H9 (cell line): ENCODE results near the gene ANKRD22. TPM values are rescaled to one million over a fixed set of nuclear protein-coding genes. Genes with fewer than 3 reads are reported as not detected.

ENCODE experiments used
- DNase-seq: peaks from one replicate; pipeline ENCODE4 v3.0.0-alpha.2; 2017
- H2AFZ ChIP-seq: one replicate; pipeline ENCODE4 v1.6.1; 2013; ENCODE audit warnings: mild to moderate bottlenecking, low read length, control low read depth, moderate library complexity
- H2AK5ac ChIP-seq: 2 replicates; pipeline ENCODE4 v1.6.1; 2013; ENCODE audit warnings: low read length, control low read depth, mixed read lengths; ENCODE audit not compliant: insufficient read length
- H2BK120ac ChIP-seq: one replicate; pipeline ENCODE4 v1.6.1; 2013; ENCODE audit warnings: low read depth, mild to moderate bottlenecking, low read length, control low read depth, inconsistent platforms; ENCODE audit not compliant: poor library complexity, severe bottlenecking
- H2BK12ac ChIP-seq: 2 replicates; pipeline ENCODE4 v1.6.1; 2013; ENCODE audit warnings: low read length, control low read depth, mixed read lengths, low read depth; ENCODE audit not compliant: insufficient read length
- H2BK15ac ChIP-seq: 2 replicates; pipeline ENCODE4 v1.6.1; 2013; ENCODE audit warnings: low read depth, low read length, control low read depth
- H2BK20ac ChIP-seq: one replicate; pipeline ENCODE4 v1.6.1; 2013; ENCODE audit warnings: low read depth, mild to moderate bottlenecking, low read length, control low read depth, inconsistent platforms; ENCODE audit not compliant: poor library complexity, severe bottlenecking
- H2BK5ac ChIP-seq: 2 replicates; pipeline ENCODE4 v1.6.1; 2013; ENCODE audit warnings: low read length, control low read depth, mixed read lengths; ENCODE audit not compliant: insufficient read length
- H3K14ac ChIP-seq: 2 replicates; pipeline ENCODE4 v1.6.1; 2013; ENCODE audit warnings: low read length, control low read depth; ENCODE audit not compliant: insufficient read depth
- H3K18ac ChIP-seq: 2 replicates; pipeline ENCODE4 v1.6.1; 2013; ENCODE audit warnings: low read depth, mild to moderate bottlenecking, mixed read lengths, low read length, control low read depth; ENCODE audit not compliant: insufficient read length
- H3K23ac ChIP-seq: 2 replicates; pipeline ENCODE4 v1.6.1; 2013; ENCODE audit warnings: low read length, control low read depth, mixed read lengths, low read depth; ENCODE audit not compliant: insufficient read length
- H3K23me2 ChIP-seq: 2 replicates; pipeline ENCODE4 v1.6.1; 2013; ENCODE audit warnings: low read depth, mild to moderate bottlenecking, mixed read lengths, low read length, control low read depth; ENCODE audit not compliant: insufficient read length, poor library complexity, severe bottlenecking
- H3K27ac ChIP-seq: 2 replicates; pipeline ENCODE4 v1.5.1; 2013; ENCODE audit warnings: low read length, control low read depth, mixed read lengths, low read depth; ENCODE audit not compliant: insufficient read length
- H3K27me3 ChIP-seq: 2 replicates; pipeline ENCODE4 v1.6.1; 2013; ENCODE audit warnings: low read length, control low read depth, inconsistent platforms; ENCODE audit not compliant: insufficient read depth
- H3K4ac ChIP-seq: 2 replicates; pipeline ENCODE4 v1.6.1; 2013; ENCODE audit warnings: low read depth, mild to moderate bottlenecking, control low read depth, inconsistent platforms, low read length, moderate library complexity
- H3K4me1 ChIP-seq: 2 replicates; pipeline ENCODE4 v1.6.1; 2013; ENCODE audit warnings: low read length, control low read depth, inconsistent platforms; ENCODE audit not compliant: insufficient read depth
- H3K4me2 ChIP-seq: 2 replicates; pipeline ENCODE4 v1.6.1; 2013; ENCODE audit warnings: low read length, control low read depth, mixed read lengths; ENCODE audit not compliant: insufficient read length, insufficient read depth
- H3K56ac ChIP-seq: 2 replicates; pipeline ENCODE4 v1.6.1; 2013; ENCODE audit warnings: low read depth, mild to moderate bottlenecking, mixed read lengths, low read length, control low read depth; ENCODE audit not compliant: insufficient read length
- H3K79me1 ChIP-seq: 2 replicates; pipeline ENCODE4 v1.6.1; 2013; ENCODE audit warnings: low read depth, mild to moderate bottlenecking, moderate library complexity, low read length, control low read depth, inconsistent platforms; ENCODE audit not compliant: insufficient read depth, poor library complexity, severe bottlenecking
- H3K79me2 ChIP-seq: 2 replicates; pipeline ENCODE4 v1.6.1; 2013; ENCODE audit warnings: low read length, control low read depth, inconsistent platforms; ENCODE audit not compliant: insufficient read depth
- H3K9ac ChIP-seq: 2 replicates; pipeline ENCODE4 v1.6.1; 2013; ENCODE audit warnings: low read length, control low read depth, mixed read lengths; ENCODE audit not compliant: insufficient read length; ENCODE audit errors: extremely low read depth
- H3K9me3 ChIP-seq: one replicate; pipeline ENCODE4 v1.6.1; 2013; ENCODE audit warnings: low read depth, low read length, inconsistent platforms; ENCODE audit not compliant: control insufficient read depth
- H3T11ph ChIP-seq: one replicate; pipeline ENCODE4 v1.6.1; 2013; ENCODE audit warnings: mild to moderate bottlenecking, low read length, control low read depth, inconsistent platforms
- H4K20me1 ChIP-seq: one replicate; pipeline ENCODE4 v1.6.1; 2013; ENCODE audit not compliant: control insufficient read depth, insufficient read length, insufficient read depth
- H4K5ac ChIP-seq: 2 replicates; pipeline ENCODE4 v1.6.1; 2013; ENCODE audit warnings: low read depth, mild to moderate bottlenecking, mixed read lengths, low read length, control low read depth; ENCODE audit not compliant: insufficient read length
- H4K8ac ChIP-seq: replicated peaks from 2 replicates; pipeline ENCODE4 v1.6.1; 2013; ENCODE audit warnings: low read length, control low read depth, mixed read lengths, low read depth; ENCODE audit not compliant: insufficient read length
- H4K91ac ChIP-seq: 2 replicates; pipeline ENCODE4 v1.6.1; 2013; ENCODE audit warnings: low read depth, mild to moderate bottlenecking, moderate library complexity, mixed read lengths, low read length, control low read depth; ENCODE audit not compliant: insufficient read length
- H3K27ac Mint-ChIP-seq, 3 experiments: 2 replicates in 2 of 3; 3 replicates in 1 of 3; pipeline ENCODE4 v1.8.0; 2020 to 2021; ENCODE audit warnings: mixed read lengths in 3 of 3, mild to moderate bottlenecking in 1 of 3, moderate library complexity in 1 of 3
- H3K27me3 Mint-ChIP-seq: 2 replicates; pipeline ENCODE4 v1.8.0; 2021; ENCODE audit warnings: low read depth, mild to moderate bottlenecking, moderate library complexity, mixed read lengths
- H3K36me3 Mint-ChIP-seq, 3 experiments: 2 replicates in 2 of 3; 3 replicates in 1 of 3; pipeline ENCODE4 v1.8.0; 2020 to 2021; ENCODE audit warnings: low read depth in 3 of 3, mixed read lengths in 3 of 3; ENCODE audit not compliant: insufficient read depth in 1 of 3
- H3K4me1 Mint-ChIP-seq, 2 experiments: 2 replicates each; pipeline ENCODE4 v1.8.0; 2020; ENCODE audit warnings: mixed read lengths in 2 of 2
- H3K4me3 Mint-ChIP-seq, 2 experiments: 2 replicates in 1 of 2; 3 replicates in 1 of 2; pipeline ENCODE4 v1.8.0; 2020 to 2021; ENCODE audit warnings: mild to moderate bottlenecking in 2 of 2, mixed read lengths in 2 of 2, moderate library complexity in 1 of 2
- H3K9me3 Mint-ChIP-seq, 2 experiments: 2 replicates in 1 of 2; 3 replicates in 1 of 2; pipeline ENCODE4 v1.8.0; 2020; ENCODE audit warnings: mild to moderate bottlenecking in 2 of 2, mixed read lengths in 2 of 2, moderate library complexity in 1 of 2
- WGBS: extraction: QIAGEN DNeasy Blood & Tissue Kit; methylation state at CpG from one replicate; pipeline ENCODE4 v1.1.7; 2013; ENCODE audit warnings: missing lambda C conversion rate, low lambda C conversion rate, mixed read lengths; ENCODE audit not compliant: insufficient read length; ENCODE audit errors: extremely low coverage; 5-methylcytosine and 5-hydroxymethylcytosine counted together
- total RNA-seq: library from RNA; stranded (reverse); gene quantifications from 2 replicates; pipeline ENCODE4 v1.2.1, GENCODE V29; 2021
- TF ChIP-seq, protein P1 (sequence below): fragments of 200-600 bp; sonication (generic); conservative IDR thresholded peaks from 3 replicates; pipeline ENCODE4 v1.8.0; 2021; ENCODE audit warnings: antibody characterized with exemption, mild to moderate bottlenecking

ANKRD22 gene
- total RNA-seq, 1 experiment from 2014 or later: not detected

DNA sequence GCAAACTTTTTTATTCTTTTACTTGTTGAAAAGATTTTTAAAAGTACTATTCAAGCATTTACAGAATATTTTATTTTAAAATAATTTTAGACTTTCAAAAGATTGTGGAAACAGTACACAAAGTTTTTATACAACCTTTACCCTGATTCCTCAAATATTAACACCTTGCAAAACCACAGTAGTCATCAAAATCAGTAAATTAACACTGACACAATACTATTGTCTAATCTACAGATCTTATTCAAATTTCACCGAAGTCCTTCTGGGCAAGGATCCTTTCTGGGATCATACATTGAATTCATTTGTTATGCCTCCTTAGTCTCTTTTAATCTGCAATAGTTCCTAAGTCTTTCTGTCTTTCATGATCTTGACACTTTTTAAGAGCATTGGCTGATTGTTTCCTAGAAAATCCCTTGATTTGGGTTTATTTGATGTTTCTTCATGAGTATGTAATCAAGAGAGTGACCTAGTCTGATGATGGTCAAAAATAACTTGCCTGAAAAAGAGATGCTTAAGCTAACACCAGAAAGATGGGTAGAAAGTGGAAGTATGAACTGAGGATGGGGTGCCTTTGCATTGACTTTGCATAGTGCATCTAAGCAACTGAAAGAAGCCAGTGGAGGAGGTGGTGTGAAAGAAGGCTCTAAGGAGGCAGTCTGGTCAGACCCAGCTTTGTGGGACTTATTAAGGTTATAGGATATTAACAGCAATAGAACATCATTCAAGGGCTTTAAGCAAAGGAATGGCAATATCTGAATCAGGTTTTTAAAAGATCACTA is 38.1 kb upstream of the ANKRD22 start:
- no peak overlapping the region for H2BK15ac ChIP-seq
- H3K4ac ChIP-seq: no peak overlapping the region
- no peak overlapping the region for H3K9ac ChIP-seq
- no peak overlapping the region for H3K27ac Mint-ChIP-seq
- no peak overlapping the region for H3K14ac ChIP-seq
- no peaks in the 10 kb centered on the region for H3K27me3 Mint-ChIP-seq
- H3K4me1 Mint-ChIP-seq: peaks cover 16 to 17% of the 10 kb centered on the region in 2 experiments
- H2BK5ac ChIP-seq: no peak overlapping the region
- H3K9me3 ChIP-seq: no peaks in the 10 kb centered on the region
- H3K4me2 ChIP-seq: no peak overlapping the region
- H2BK120ac ChIP-seq: no peak overlapping the region
- H3K36me3 Mint-ChIP-seq: no peaks in the 10 kb centered on the region
- H3K23me2 ChIP-seq: no peaks in the 10 kb centered on the region
- H2AFZ ChIP-seq: no peak overlapping the region
- H2BK20ac ChIP-seq: no peak overlapping the region
- H4K91ac ChIP-seq: no peak overlapping the region
- no CpG with 5 or more reads among the region's 1 CpG for WGBS
- no peak overlapping the region for H3K23ac ChIP-seq
- H3K4me3 Mint-ChIP-seq: no peak overlapping the region
- H3K9me3 Mint-ChIP-seq: no peaks in the 10 kb centered on the region
- no peaks in the 10 kb centered on the region for H4K20me1 ChIP-seq
- H3K56ac ChIP-seq: no peak overlapping the region
- no peak overlapping the region for H2BK12ac ChIP-seq
- no peak overlapping the region for H3T11ph ChIP-seq
- H3K4me1 ChIP-seq: no peaks in the 10 kb centered on the region; the same call in 1 of the 2 replicates
- no peaks in the 10 kb centered on the region for H3K79me2 ChIP-seq
- no peak overlapping the region for H3K18ac ChIP-seq
- H3K27ac ChIP-seq: no peak overlapping the region
- H3K27me3 ChIP-seq: no peaks in the 10 kb centered on the region
- H4K8ac ChIP-seq: no peak overlapping the region
- TF ChIP-seq, protein P1, sequence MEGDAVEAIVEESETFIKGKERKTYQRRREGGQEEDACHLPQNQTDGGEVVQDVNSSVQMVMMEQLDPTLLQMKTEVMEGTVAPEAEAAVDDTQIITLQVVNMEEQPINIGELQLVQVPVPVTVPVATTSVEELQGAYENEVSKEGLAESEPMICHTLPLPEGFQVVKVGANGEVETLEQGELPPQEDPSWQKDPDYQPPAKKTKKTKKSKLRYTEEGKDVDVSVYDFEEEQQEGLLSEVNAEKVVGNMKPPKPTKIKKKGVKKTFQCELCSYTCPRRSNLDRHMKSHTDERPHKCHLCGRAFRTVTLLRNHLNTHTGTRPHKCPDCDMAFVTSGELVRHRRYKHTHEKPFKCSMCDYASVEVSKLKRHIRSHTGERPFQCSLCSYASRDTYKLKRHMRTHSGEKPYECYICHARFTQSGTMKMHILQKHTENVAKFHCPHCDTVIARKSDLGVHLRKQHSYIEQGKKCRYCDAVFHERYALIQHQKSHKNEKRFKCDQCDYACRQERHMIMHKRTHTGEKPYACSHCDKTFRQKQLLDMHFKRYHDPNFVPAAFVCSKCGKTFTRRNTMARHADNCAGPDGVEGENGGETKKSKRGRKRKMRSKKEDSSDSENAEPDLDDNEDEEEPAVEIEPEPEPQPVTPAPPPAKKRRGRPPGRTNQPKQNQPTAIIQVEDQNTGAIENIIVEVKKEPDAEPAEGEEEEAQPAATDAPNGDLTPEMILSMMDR: no peak
- H4K5ac ChIP-seq: no peak overlapping the region
- no peak overlapping the region for H2AK5ac ChIP-seq
- DNase-seq: no peak
- no peaks in the 10 kb centered on the region for H3K79me1 ChIP-seq
